ENCODE data around the gene MELTF. TPM values are rescaled to one million over a fixed set of nuclear protein-coding genes. Genes with fewer than 3 reads are reported as not detected.

The MELTF gene
- total and polyA plus RNA-seq, 9 of the 15 experiments (the other 6 are each of a cell fraction or from before 2014, with no cell fraction given) = 0.35 to 10.5 (median 4.5) TPM

DNA sequence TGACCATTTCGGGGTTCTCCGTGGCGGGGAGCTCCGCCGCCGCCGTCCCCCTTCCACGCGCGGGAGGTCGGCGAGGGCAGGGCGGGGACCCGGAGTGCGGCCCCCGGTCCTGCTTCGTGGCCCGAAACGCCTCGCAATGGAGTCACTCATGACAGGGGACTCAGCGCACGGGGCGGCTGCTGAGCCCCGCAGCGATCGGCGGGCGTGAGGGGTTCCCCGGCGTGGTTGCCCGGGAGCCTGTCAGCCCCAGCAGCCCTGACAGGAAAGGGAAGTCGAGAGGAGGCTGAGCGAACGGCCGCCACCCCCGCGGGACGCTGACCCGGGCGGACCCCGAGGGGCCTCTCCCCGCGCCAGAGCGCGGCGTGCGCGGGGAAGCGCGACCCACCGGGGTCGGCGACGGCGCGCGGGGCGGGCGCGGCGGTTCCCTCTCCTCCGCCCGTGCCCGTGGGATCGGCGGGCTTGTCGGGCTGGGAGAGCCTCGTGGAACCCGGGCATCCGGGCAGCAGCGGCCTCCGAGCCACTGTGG, 60.4 kb downstream of the MELTF start (continued):
- TF ChIP-seq, protein P1, sequence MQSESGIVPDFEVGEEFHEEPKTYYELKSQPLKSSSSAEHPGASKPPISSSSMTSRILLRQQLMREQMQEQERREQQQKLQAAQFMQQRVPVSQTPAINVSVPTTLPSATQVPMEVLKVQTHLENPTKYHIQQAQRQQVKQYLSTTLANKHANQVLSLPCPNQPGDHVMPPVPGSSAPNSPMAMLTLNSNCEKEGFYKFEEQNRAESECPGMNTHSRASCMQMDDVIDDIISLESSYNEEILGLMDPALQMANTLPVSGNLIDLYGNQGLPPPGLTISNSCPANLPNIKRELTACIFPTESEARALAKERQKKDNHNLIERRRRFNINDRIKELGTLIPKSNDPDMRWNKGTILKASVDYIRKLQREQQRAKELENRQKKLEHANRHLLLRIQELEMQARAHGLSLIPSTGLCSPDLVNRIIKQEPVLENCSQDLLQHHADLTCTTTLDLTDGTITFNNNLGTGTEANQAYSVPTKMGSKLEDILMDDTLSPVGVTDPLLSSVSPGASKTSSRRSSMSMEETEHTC (IDR thresholded peaks at IDR 0.05) = no peak
- TF ChIP-seq KLF10 (CRISPR knock-in tag; IDR thresholded peaks at IDR 0.05) (no peak), FOXA1 (IDR thresholded peaks at IDR 0.05; ENCODE audit: borderline replicate concordance) (no peak), DDX20 (tag; IDR thresholded peaks at IDR 0.05; ENCODE audit: low read depth) (no peak), ELF1 (tag; IDR thresholded peaks at IDR 0.05) (no peak), CCAR2 (IDR thresholded peaks at IDR 0.05; ENCODE audit: low read depth, low read length) (no peak), THRAP3 (IDR thresholded peaks at IDR 0.05; ENCODE audit: borderline replicate concordance) (no peak), SRSF1 (IDR thresholded peaks at IDR 0.05; ENCODE audit: low read depth, low read length) (no peak), EP300 (IDR thresholded peaks at IDR 0.05; ENCODE audit: low read length) (no peak)
- TF ChIP-seq, protein P2, sequence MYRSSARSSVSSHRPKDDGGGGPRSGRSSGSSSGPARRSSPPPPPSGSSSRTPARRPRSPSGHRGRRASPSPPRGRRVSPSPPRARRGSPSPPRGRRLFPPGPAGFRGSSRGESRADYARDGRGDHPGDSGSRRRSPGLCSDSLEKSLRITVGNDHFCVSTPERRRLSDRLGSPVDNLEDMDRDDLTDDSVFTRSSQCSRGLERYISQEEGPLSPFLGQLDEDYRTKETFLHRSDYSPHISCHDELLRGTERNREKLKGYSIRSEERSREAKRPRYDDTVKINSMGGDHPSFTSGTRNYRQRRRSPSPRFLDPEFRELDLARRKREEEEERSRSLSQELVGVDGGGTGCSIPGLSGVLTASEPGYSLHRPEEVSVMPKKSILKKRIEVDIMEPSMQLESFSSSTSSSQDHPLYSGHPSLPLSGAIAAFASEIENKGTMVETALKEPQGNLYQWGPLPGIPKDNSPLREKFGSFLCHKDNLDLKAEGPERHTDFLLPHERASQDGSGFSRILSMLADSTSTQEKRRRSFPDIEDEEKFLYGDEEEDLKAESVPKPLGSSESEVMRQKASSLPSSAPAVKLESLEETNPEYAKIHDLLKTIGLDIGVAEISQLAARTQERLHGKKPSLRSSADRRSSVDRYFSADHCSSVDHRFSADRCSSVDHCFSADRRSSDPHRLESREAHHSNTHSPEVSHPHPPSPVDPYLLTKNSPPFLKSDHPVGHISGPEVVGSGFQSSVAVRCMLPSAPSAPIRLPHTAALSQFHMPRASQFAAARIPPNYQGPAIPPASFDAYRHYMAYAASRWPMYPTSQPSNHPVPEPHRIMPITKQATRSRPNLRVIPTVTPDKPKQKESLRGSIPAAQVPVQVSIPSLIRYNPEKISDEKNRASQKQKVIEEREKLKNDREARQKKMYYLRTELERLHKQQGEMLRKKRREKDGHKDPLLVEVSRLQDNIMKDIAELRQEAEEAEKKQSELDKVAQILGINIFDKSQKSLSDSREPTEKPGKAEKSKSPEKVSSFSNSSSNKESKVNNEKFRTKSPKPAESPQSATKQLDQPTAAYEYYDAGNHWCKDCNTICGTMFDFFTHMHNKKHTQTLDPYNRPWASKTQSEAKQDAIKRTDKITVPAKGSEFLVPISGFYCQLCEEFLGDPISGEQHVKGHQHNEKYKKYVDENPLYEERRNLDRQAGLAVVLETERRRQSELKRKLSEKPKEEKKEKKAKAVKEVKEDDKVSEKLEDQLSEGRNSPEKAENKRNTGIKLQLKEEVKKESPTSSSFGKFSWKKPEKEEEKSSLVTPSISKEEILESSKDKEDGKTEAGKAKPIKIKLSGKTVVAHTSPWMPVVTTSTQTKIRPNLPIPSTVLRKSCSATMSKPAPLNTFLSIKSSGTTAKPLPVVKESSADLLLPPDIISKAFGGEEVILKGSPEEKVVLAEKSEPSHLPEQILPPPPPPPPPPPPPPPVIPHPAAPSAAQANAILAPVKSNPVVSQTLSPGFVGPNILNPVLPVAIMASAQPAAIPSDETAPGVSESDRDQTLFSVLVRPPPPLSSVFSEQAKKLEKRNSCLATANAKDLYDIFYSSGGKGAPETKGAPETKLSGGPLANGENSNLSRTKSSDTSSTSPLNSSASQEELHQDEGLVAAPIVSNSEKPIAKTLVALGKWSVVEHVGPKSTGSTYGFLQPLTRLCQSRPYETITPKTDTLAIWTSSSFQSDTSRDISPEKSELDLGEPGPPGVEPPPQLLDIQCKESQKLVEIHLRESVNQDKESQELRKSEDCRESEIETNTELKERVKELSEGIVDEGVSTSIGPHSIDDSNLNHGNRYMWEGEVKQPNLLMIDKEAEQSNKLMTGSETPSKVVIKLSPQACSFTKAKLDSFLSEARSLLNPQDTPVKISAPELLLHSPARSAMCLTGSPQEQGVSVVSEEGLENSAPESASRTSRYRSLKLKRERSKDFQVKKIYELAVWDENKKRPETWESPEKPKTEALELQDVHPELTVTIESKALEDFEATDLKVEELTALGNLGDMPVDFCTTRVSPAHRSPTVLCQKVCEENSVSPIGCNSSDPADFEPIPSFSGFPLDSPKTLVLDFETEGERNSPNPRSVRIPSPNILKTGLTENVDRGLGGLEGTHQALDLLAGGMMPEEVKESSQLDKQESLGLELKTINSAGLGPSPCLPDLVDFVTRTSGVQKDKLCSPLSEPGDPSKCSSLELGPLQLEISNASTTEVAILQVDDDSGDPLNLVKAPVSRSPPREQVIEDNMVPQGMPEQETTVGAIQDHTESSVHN (IDR thresholded peaks at IDR 0.05; ENCODE audit: borderline replicate concordance in 1 of 2, low read depth in 1 of 2) = no peak
- TF ChIP-seq, protein P3, sequence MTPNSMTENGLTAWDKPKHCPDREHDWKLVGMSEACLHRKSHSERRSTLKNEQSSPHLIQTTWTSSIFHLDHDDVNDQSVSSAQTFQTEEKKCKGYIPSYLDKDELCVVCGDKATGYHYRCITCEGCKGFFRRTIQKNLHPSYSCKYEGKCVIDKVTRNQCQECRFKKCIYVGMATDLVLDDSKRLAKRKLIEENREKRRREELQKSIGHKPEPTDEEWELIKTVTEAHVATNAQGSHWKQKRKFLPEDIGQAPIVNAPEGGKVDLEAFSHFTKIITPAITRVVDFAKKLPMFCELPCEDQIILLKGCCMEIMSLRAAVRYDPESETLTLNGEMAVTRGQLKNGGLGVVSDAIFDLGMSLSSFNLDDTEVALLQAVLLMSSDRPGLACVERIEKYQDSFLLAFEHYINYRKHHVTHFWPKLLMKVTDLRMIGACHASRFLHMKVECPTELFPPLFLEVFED (CRISPR knock-in tag; conservative IDR thresholded peaks at IDR 0.05) = no peak
- TF ChIP-seq, protein P4, sequence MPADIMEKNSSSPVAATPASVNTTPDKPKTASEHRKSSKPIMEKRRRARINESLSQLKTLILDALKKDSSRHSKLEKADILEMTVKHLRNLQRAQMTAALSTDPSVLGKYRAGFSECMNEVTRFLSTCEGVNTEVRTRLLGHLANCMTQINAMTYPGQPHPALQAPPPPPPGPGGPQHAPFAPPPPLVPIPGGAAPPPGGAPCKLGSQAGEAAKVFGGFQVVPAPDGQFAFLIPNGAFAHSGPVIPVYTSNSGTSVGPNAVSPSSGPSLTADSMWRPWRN (IDR thresholded peaks at IDR 0.05; ENCODE audit: low read depth) = no peak
- TF ChIP-seq, protein P5, sequence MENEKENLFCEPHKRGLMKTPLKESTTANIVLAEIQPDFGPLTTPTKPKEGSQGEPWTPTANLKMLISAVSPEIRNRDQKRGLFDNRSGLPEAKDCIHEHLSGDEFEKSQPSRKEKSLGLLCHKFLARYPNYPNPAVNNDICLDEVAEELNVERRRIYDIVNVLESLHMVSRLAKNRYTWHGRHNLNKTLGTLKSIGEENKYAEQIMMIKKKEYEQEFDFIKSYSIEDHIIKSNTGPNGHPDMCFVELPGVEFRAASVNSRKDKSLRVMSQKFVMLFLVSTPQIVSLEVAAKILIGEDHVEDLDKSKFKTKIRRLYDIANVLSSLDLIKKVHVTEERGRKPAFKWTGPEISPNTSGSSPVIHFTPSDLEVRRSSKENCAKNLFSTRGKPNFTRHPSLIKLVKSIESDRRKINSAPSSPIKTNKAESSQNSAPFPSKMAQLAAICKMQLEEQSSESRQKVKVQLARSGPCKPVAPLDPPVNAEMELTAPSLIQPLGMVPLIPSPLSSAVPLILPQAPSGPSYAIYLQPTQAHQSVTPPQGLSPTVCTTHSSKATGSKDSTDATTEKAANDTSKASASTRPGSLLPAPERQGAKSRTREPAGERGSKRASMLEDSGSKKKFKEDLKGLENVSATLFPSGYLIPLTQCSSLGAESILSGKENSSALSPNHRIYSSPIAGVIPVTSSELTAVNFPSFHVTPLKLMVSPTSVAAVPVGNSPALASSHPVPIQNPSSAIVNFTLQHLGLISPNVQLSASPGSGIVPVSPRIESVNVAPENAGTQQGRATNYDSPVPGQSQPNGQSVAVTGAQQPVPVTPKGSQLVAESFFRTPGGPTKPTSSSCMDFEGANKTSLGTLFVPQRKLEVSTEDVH (IDR thresholded peaks at IDR 0.05; ENCODE audit: low read depth, partially characterized antibody) = no peak

All from K562 (cell line).